Caco-2 (cell line): ENCODE measurements around the gene KIAA0232. TPM values are rescaled to one million over a fixed set of nuclear protein-coding genes. Genes with fewer than 3 reads are reported as not detected.

ENCODE experiments used
- BruUV-seq: library from RNA; stranded (reverse); fragments of 400-500 nt; replicated peaks from 2 replicates; lab custom pipeline; 2021; lab: Mats Ljungman, UMichigan
- CTCF ChIA-PET: fragments of 300-600 bp; sonication (Branson Sonifier 250); formaldehyde crosslinking; loops from one replicate; lab custom pipeline; 2022; ENCODE audit warnings: antibody characterized with exemption; lab: Charles Lee
- POLR2A ChIA-PET: fragments of 300-600 bp; sonication (Branson Sonifier 250); formaldehyde crosslinking; loops from one replicate; lab custom pipeline; 2022; ENCODE audit warnings: antibody characterized with exemption; lab: Charles Lee
- DNase-seq, 2 experiments: peaks; one replicate each; pipeline versions ENCODE4 v3.0.0 to v3.0.0-alpha.2; 2020 to 2022
- H3K27me3 ChIP-seq: replicated peaks from 2 replicates; pipeline ENCODE4 v1.6.0; 2011; ENCODE audit warnings: low read length; ENCODE audit not compliant: control insufficient read depth, insufficient read depth
- H3K36me3 ChIP-seq: 2 replicates; pipeline ENCODE4 v1.5.1; 2011; ENCODE audit warnings: low read length; ENCODE audit not compliant: control insufficient read depth, insufficient read depth
- H3K4me1 ChIP-seq: fragments of 250-450 bp; sonication (Bioruptor Pico); 2 replicates; pipeline ENCODE4 v1.5.1; 2020; ENCODE audit warnings: mild to moderate bottlenecking
- H3K4me3 ChIP-seq: 2 replicates; pipeline ENCODE4 v1.5.1; 2011; ENCODE audit warnings: low read depth, mild to moderate bottlenecking, control low read depth, low read length
- H3K9me3 ChIP-seq: fragments of 250-450 bp; sonication (Bioruptor Pico); 2 replicates; pipeline ENCODE4 v1.5.1; 2020; ENCODE audit warnings: mild to moderate bottlenecking, moderate library complexity
- H3K27ac Mint-ChIP-seq: one replicate; pipeline ENCODE4 v1.8.0; 2022; ENCODE audit warnings: mixed read lengths; ENCODE audit not compliant: unreplicated experiment
- H3K27me3 Mint-ChIP-seq: one replicate; pipeline ENCODE4 v1.8.0; 2022; ENCODE audit warnings: mixed read lengths; ENCODE audit not compliant: insufficient read depth, unreplicated experiment
- H3K36me3 Mint-ChIP-seq: one replicate; pipeline ENCODE4 v1.8.0; 2022; ENCODE audit warnings: mild to moderate bottlenecking, mixed read lengths; ENCODE audit not compliant: insufficient read depth, unreplicated experiment
- H3K4me1 Mint-ChIP-seq: one replicate; pipeline ENCODE4 v1.8.0; 2022; ENCODE audit warnings: low read depth, mixed read lengths; ENCODE audit not compliant: unreplicated experiment
- H3K4me3 Mint-ChIP-seq: one replicate; pipeline ENCODE4 v1.8.0; 2022; ENCODE audit warnings: mild to moderate bottlenecking, moderate library complexity, mixed read lengths; ENCODE audit not compliant: unreplicated experiment
- H3K9me3 Mint-ChIP-seq: one replicate; pipeline ENCODE4 v1.8.0; 2022; ENCODE audit warnings: mixed read lengths; ENCODE audit not compliant: unreplicated experiment
- CTCF ChIP-seq, 2 experiments: fragments of 200-600 bp in 1 of 2; IDR thresholded peaks; 1 replicate in 1 of 2; 2 replicates in 1 of 2; pipeline versions ENCODE4 v1.5.1 to v1.8.0; 2011 to 2022; ENCODE audit warnings: antibody characterized with exemption in 1 of 2, control low read depth in 1 of 2, inconsistent platforms in 1 of 2, low read depth in 1 of 2, low read length in 1 of 2, mild to moderate bottlenecking in 1 of 2, moderate library complexity in 1 of 2; ENCODE audit not compliant: insufficient read depth in 1 of 2, severe bottlenecking in 1 of 2, unreplicated experiment in 1 of 2
- intact Hi-C: fragments of 100-400 bp; cut with micrococcal nuclease; formaldehyde crosslinking; loops from one replicate; pipeline ENCODE4 v1.10.0; 2022; ENCODE audit not compliant: unreplicated experiment
- total RNA-seq: library from RNA; stranded (reverse); gene quantifications from 2 replicates; pipeline ENCODE4 v1.2.3, GENCODE V29; 2022

KIAA0232 gene
- total RNA-seq, 1 experiment from 2014 or later: 19.7 TPM

GRCh38 chr4:6926681-6927478, 144.4 kb downstream of the KIAA0232 start:
- Mint-ChIP-seq H3K4me3 (no peak overlapping the region), H3K4me1 (peaks cover 24% of the 10 kb centered on the region), H3K27me3 (no peaks in the 10 kb centered on the region), H3K36me3 (peaks cover 40% of the 10 kb centered on the region), H3K27ac (no peak overlapping the region), H3K9me3 (peaks cover 2% of the 10 kb centered on the region)
- H3K4me1 ChIP-seq: peaks cover 4% of the 10 kb centered on the region; the same call in 1 of the 2 replicates
- intact Hi-C loops: no loop called here
- no peaks in the 10 kb centered on the region for H3K27me3 ChIP-seq
- no peak overlapping the region for H3K4me3 ChIP-seq
- BruUV-seq: no TSS peak
- H3K36me3 ChIP-seq: no peaks in the 10 kb centered on the region
- DNase-seq: no peak
- no peak for TF ChIP-seq CTCF (IDR thresholded peaks at IDR 0.05; ENCODE audit: insufficient read depth in 1 of 2, low read depth in 1 of 2, low read length in 1 of 2, severe bottlenecking in 1 of 2, unreplicated experiment in 1 of 2)
- CTCF ChIA-PET: interaction anchor here (0.6 kb wide), 3 partner anchors 15 to 341 kb away, joined by 3 to 4 read pairs (median 3); no protein-coding TSS in a partner anchor
- POLR2A ChIA-PET: no interaction called here
- H3K9me3 ChIP-seq: no peaks in the 10 kb centered on the region

- CTCF ChIA-PET: interaction anchor here (1.7 kb wide), 1 partner anchor 11 kb away, joined by 4 read pairs; no protein-coding TSS in a partner anchor
- H3K36me3 Mint-ChIP-seq: peaks cover 45% of the 10 kb centered on the region
These were observed 145.6 kb downstream of the KIAA0232 start for GRCh38 chr4:6928081-6928480.

More at GRCh38 chr4:6928081-6928480, 145.6 kb downstream of the KIAA0232 start:
- H3K4me3 Mint-ChIP-seq: no peak overlapping the region
- Histone ChIP-seq H3K9me3 (no peaks in the 10 kb centered on the region), H3K4me3 (no peak overlapping the region), H3K4me1 (peaks cover 4% of the 10 kb centered on the region; the same call in 1 of the 2 replicates), H3K27me3 (no peaks in the 10 kb centered on the region), H3K36me3 (no peaks in the 10 kb centered on the region)
- no peak for DNase-seq
- intact Hi-C loops: no loop called here
- peaks cover 24% of the 10 kb centered on the region for H3K4me1 Mint-ChIP-seq
- BruUV-seq: no TSS peak
- H3K9me3 Mint-ChIP-seq: peaks cover 7% of the 10 kb centered on the region
- POLR2A ChIA-PET: no interaction called here
- no peak for TF ChIP-seq CTCF (IDR thresholded peaks at IDR 0.05; ENCODE audit: insufficient read depth in 1 of 2, low read depth in 1 of 2, low read length in 1 of 2, severe bottlenecking in 1 of 2, unreplicated experiment in 1 of 2)
- no peak overlapping the region for H3K27ac Mint-ChIP-seq
- H3K27me3 Mint-ChIP-seq: no peaks in the 10 kb centered on the region
